ENCODE measurements around the gene ZNF135.
A peak's percentile ranks its signal among the peaks of the same experiment; 100 is the strongest.

Gene ZNF135

DNA sequence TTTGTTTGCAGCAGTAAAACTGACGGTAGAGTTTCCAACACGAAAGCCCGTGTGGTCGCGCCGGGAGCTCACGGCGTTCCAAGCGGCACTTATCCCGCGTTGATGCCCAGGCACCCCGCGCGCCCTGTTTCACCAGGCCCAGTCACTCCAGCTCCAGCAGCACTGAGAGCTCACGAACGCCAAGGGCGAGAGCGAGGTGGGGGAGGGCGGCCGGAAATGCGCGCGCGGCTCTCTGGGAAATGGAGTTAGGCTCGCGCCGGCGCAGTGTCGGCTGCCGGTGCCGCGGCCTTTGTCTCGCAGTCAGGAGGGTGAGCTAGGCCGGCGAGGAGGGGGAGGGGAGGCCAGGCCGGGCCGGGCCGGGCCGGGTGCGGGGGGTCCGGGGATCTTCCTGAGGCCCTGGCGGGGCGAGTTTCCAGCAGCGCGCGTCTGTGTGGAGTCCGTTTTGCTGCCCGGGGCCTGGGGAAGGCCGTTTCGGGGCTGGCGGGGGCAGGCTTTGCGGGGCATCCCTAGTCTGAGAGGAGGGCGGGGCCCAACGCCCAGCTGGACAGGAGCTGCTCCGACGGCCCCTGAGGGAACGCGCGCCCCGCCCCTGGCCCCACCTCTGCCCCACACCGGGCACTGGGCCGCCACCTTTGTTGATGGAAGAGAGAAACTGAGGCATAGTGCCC is at the start of gene ZNF135:
ZNF135 (plus strand) TSS at position 280 of the 668 bp plus-strand sequence. CDS start 721 bp downstream, outside the sequence.
- Histone ChIP-seq H3K27ac (peak within 1 kb of the TSS; percentile 85 to 92), H3K4me1 (peaks cover 0 to 12% (median 11%) of the 10 kb centered on the region in 4 donors), H3K36me3 (peaks cover 9 to 15% (median 14%) of the 10 kb centered on the region in 3 donors), H3K27me3 (no peaks in the 10 kb centered on the region), H3K4me3 (peak within 1 kb of the TSS; percentile 66 to 67), H3K9me3 (peaks cover 0 to 21% (median 16%) of the 10 kb centered on the region in 3 donors)
- peak; percentile 74 to 94 for DNase-seq
- TF ChIP-seq, protein P1, sequence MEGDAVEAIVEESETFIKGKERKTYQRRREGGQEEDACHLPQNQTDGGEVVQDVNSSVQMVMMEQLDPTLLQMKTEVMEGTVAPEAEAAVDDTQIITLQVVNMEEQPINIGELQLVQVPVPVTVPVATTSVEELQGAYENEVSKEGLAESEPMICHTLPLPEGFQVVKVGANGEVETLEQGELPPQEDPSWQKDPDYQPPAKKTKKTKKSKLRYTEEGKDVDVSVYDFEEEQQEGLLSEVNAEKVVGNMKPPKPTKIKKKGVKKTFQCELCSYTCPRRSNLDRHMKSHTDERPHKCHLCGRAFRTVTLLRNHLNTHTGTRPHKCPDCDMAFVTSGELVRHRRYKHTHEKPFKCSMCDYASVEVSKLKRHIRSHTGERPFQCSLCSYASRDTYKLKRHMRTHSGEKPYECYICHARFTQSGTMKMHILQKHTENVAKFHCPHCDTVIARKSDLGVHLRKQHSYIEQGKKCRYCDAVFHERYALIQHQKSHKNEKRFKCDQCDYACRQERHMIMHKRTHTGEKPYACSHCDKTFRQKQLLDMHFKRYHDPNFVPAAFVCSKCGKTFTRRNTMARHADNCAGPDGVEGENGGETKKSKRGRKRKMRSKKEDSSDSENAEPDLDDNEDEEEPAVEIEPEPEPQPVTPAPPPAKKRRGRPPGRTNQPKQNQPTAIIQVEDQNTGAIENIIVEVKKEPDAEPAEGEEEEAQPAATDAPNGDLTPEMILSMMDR (IDR thresholded peaks at IDR 0.05) = no peak
- intact Hi-C loops (cut with DNase I; ENCODE audit: low total_unique reads) = no loop called here

DNA sequence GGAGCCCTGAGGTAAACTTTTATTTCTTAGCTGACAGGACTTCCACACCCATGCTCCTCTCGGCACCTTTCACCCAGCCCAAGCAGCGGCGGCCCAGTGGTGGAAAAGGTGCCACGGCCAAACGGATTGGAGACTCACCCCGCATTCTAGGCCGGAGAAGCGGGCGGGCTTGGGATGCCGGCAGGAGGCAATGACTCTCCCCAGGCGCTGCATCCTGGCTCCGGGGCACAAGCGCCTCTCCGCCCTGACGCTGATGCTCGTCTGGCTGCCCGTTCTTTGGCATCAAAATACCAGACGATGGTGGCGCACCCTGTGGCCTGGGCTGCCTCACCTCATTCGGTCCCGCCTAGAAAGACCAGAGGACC is 49.8 kb upstream of the ZNF135 start:
- DNase-seq = no peak
- TF ChIP-seq, protein P1 (IDR thresholded peaks at IDR 0.05) = no peak
- no peak overlapping the region for H3K27ac ChIP-seq
- peak overlapping the region in 1 of 2 donors; percentile 48 for H3K4me3 ChIP-seq
- peaks cover 33 to 58% (median 42%) of the 10 kb centered on the region in 3 donors for H3K36me3 ChIP-seq
- H3K4me1 ChIP-seq = peaks cover 0 to 3% (median 0%) of the 10 kb centered on the region in 4 donors
- peaks cover 9 to 98% (median 91%) of the 10 kb centered on the region in 3 donors for H3K9me3 ChIP-seq
- intact Hi-C loops (cut with DNase I; ENCODE audit: low total_unique reads) = no loop called here
- H3K27me3 ChIP-seq = no peaks in the 10 kb centered on the region

GRCh38 chr19:58009666-58010301 is 49.3 kb upstream of the ZNF135 start:
- H3K4me1 ChIP-seq = no peaks in the 10 kb centered on the region
- H3K36me3 ChIP-seq = peaks cover 28 to 53% (median 37%) of the 10 kb centered on the region in 3 donors
- H3K9me3 ChIP-seq = peaks cover 9 to 95% (median 87%) of the 10 kb centered on the region in 3 donors
- peak overlapping the region in 1 of 2 donors; percentile 22 for H3K27ac ChIP-seq
- peak overlapping the region in 1 of 2 donors; percentile 48 for H3K4me3 ChIP-seq
- TF ChIP-seq, protein P1 (IDR thresholded peaks at IDR 0.05) = no peak
- intact Hi-C loops (cut with DNase I; ENCODE audit: low total_unique reads) = no loop called here
- no peaks in the 10 kb centered on the region for H3K27me3 ChIP-seq
- DNase-seq = peak; percentile 67 to 74

DNA sequence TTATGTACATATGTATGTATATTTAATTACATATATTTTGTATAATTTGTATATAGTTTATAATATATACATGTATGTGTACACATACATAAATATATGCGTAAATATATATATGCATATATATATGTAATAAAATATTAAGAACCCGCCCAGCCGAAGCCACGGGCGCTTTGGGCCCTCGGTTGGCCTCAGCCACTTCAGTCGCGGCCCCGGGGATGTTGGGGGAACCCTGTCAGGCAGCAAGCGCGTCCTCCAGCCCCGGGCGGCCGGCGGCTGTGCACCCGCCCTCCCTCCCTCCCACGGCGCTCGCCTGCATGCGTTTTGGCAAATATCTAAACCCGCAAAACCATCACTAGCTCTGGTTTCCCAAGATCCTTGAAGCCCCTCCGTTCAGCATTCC is 48.6 kb upstream of the ZNF135 start:
- DNase-seq = no peak
- no peak overlapping the region for H3K27ac ChIP-seq
- peaks cover 9 to 93% (median 79%) of the 10 kb centered on the region in 3 donors for H3K9me3 ChIP-seq
- no peaks in the 10 kb centered on the region for H3K4me1 ChIP-seq
- H3K4me3 ChIP-seq = no peak overlapping the region
- intact Hi-C loops (cut with DNase I; ENCODE audit: low total_unique reads) = no loop called here
- TF ChIP-seq, protein P1 (IDR thresholded peaks at IDR 0.05) = no peak
- H3K36me3 ChIP-seq = peaks cover 21 to 45% (median 29%) of the 10 kb centered on the region in 3 donors
- no peaks in the 10 kb centered on the region for H3K27me3 ChIP-seq

- Histone ChIP-seq H3K36me3 (peaks cover 0 to 17% (median 9%) of the 10 kb centered on the region in 3 donors), H3K4me1 (no peaks in the 10 kb centered on the region), H3K27me3 (peaks cover 0 to 3% of the 10 kb centered on the region in 2 donors), H3K27ac (no peak overlapping the region), H3K9me3 (peaks cover 5 to 64% (median 44%) of the 10 kb centered on the region in 3 donors), H3K4me3 (no peak overlapping the region)
- intact Hi-C loops (cut with DNase I; ENCODE audit: low total_unique reads) = no loop called here
- TF ChIP-seq, protein P1 (IDR thresholded peaks at IDR 0.05) = no peak
- DNase-seq = no peak
Measured at GRCh38 chr19:58014141-58014540, 44.9 kb upstream of the ZNF135 start.
